ENCODE results near the gene RAB27A. TPM values are rescaled to one million over a fixed set of nuclear protein-coding genes. Genes with fewer than 3 reads are reported as not detected.

RAB27A gene
- total and polyA plus RNA-seq, 10 of the 15 experiments (the other 5 are each of a cell fraction or from before 2014, with no cell fraction given), result 13.3 to 139 (median 35.2) TPM

DNA sequence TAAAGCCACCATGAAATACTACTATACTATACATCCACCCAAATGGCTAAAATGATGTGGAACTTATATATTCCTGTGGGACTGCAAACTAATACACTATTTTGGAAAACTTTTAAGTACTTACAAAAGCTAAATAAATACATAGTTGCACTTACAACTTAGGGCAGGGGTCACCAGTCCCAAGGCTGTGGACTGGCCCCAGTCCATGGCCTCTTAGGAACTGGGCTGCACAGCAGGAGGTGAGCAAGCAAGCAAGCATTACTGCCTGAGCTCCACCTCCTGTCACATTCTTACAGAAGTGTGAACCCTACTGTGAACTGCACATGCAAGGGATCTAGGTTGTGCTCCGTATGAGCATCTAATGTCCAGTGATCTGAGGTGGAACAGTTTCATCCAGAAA is 47.5 kb upstream of the RAB27A start (continued):
- TF ChIP-seq, protein P1, sequence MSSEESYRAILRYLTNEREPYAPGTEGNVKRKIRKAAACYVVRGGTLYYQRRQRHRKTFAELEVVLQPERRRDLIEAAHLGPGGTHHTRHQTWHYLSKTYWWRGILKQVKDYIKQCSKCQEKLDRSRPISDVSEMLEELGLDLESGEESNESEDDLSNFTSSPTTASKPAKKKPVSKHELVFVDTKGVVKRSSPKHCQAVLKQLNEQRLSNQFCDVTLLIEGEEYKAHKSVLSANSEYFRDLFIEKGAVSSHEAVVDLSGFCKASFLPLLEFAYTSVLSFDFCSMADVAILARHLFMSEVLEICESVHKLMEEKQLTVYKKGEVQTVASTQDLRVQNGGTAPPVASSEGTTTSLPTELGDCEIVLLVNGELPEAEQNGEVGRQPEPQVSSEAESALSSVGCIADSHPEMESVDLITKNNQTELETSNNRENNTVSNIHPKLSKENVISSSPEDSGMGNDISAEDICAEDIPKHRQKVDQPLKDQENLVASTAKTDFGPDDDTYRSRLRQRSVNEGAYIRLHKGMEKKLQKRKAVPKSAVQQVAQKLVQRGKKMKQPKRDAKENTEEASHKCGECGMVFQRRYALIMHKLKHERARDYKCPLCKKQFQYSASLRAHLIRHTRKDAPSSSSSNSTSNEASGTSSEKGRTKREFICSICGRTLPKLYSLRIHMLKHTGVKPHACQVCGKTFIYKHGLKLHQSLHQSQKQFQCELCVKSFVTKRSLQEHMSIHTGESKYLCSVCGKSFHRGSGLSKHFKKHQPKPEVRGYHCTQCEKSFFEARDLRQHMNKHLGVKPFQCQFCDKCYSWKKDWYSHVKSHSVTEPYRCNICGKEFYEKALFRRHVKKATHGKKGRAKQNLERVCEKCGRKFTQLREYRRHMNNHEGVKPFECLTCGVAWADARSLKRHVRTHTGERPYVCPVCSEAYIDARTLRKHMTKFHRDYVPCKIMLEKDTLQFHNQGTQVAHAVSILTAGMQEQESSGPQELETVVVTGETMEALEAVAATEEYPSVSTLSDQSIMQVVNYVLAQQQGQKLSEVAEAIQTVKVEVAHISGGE (CRISPR knock-in tag; IDR thresholded peaks at IDR 0.05), result no peak
- no peak for TF ChIP-seq KAT2A (conservative IDR thresholded peaks at IDR 0.05; ENCODE audit: control insufficient read depth, low read depth, low read length)

DNA sequence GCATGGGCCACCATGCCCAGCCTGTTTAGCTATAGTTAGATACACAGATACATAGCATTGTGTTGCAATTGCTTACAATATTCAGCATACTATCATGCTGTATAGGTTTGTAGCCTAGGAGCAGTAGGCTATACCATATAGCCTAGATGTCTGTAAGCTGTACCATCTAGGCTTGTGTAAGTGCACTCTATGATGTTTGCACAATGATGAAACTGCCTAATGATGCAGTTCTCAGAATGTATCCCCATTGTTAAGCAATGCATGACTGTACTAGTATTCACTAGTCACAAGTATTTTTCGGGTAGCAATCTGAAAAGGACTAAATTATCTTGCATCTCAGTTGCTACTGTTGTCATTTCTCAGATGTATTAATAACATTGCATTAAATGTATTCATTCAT is 45.4 kb upstream of the RAB27A start:
- peaks cover 0 to 25% of the 10 kb centered on the region in 2 experiments; a peak in 2 of 4 replicates for H3K36me3 ChIP-seq (ENCODE audit: control insufficient read depth in 2 of 2, insufficient read depth in 2 of 2, low read length in 1 of 2)
- 96% methylated on average over 1 of the region's 1 CpG for WGBS (ENCODE audit: insufficient coverage, insufficient replicate concordance, low lambda C conversion rate, missing lambda C conversion rate)
- TF ChIP-seq MYC (IDR thresholded peaks at IDR 0.05; ENCODE audit: insufficient read depth, insufficient read length, insufficient replicate concordance, low read length, severe bottlenecking) (no peak), NFXL1 (IDR thresholded peaks at IDR 0.05; ENCODE audit: borderline replicate concordance) (no peak), DPF2 (IDR thresholded peaks at IDR 0.05) (no peak), JUND (IDR thresholded peaks at IDR 0.05; ENCODE audit: low read depth, low read length) (no peak), SREBF1 (IDR thresholded peaks at IDR 0.05; ENCODE audit: low read length) (no peak)
- TF ChIP-seq, protein P2, sequence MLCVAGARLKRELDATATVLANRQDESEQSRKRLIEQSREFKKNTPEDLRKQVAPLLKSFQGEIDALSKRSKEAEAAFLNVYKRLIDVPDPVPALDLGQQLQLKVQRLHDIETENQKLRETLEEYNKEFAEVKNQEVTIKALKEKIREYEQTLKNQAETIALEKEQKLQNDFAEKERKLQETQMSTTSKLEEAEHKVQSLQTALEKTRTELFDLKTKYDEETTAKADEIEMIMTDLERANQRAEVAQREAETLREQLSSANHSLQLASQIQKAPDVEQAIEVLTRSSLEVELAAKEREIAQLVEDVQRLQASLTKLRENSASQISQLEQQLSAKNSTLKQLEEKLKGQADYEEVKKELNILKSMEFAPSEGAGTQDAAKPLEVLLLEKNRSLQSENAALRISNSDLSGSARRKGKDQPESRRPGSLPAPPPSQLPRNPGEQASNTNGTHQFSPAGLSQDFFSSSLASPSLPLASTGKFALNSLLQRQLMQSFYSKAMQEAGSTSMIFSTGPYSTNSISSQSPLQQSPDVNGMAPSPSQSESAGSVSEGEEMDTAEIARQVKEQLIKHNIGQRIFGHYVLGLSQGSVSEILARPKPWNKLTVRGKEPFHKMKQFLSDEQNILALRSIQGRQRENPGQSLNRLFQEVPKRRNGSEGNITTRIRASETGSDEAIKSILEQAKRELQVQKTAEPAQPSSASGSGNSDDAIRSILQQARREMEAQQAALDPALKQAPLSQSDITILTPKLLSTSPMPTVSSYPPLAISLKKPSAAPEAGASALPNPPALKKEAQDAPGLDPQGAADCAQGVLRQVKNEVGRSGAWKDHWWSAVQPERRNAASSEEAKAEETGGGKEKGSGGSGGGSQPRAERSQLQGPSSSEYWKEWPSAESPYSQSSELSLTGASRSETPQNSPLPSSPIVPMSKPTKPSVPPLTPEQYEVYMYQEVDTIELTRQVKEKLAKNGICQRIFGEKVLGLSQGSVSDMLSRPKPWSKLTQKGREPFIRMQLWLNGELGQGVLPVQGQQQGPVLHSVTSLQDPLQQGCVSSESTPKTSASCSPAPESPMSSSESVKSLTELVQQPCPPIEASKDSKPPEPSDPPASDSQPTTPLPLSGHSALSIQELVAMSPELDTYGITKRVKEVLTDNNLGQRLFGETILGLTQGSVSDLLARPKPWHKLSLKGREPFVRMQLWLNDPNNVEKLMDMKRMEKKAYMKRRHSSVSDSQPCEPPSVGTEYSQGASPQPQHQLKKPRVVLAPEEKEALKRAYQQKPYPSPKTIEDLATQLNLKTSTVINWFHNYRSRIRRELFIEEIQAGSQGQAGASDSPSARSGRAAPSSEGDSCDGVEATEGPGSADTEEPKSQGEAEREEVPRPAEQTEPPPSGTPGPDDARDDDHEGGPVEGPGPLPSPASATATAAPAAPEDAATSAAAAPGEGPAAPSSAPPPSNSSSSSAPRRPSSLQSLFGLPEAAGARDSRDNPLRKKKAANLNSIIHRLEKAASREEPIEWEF (IDR thresholded peaks at IDR 0.05; ENCODE audit: insufficient replicate concordance, low read depth, low read length), result no peak
- TF ChIP-seq, protein P3, sequence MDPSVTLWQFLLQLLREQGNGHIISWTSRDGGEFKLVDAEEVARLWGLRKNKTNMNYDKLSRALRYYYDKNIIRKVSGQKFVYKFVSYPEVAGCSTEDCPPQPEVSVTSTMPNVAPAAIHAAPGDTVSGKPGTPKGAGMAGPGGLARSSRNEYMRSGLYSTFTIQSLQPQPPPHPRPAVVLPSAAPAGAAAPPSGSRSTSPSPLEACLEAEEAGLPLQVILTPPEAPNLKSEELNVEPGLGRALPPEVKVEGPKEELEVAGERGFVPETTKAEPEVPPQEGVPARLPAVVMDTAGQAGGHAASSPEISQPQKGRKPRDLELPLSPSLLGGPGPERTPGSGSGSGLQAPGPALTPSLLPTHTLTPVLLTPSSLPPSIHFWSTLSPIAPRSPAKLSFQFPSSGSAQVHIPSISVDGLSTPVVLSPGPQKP (IDR thresholded peaks at IDR 0.05; ENCODE audit: low read depth, low read length), result no peak
- TF ChIP-seq, protein P4, sequence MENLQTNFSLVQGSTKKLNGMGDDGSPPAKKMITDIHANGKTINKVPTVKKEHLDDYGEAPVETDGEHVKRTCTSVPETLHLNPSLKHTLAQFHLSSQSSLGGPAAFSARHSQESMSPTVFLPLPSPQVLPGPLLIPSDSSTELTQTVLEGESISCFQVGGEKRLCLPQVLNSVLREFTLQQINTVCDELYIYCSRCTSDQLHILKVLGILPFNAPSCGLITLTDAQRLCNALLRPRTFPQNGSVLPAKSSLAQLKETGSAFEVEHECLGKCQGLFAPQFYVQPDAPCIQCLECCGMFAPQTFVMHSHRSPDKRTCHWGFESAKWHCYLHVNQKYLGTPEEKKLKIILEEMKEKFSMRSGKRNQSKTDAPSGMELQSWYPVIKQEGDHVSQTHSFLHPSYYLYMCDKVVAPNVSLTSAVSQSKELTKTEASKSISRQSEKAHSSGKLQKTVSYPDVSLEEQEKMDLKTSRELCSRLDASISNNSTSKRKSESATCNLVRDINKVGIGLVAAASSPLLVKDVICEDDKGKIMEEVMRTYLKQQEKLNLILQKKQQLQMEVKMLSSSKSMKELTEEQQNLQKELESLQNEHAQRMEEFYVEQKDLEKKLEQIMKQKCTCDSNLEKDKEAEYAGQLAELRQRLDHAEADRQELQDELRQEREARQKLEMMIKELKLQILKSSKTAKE (IDR thresholded peaks at IDR 0.05; ENCODE audit: low read depth, poor library complexity, severe bottlenecking), result no peak

More for the DNA sequence above, 45.4 kb upstream of the RAB27A start:
- no TSS peak for BruUV-seq (replicated peaks)
- SMC1A ChIA-PET (ENCODE audit: uncharacterized antibody, unreplicated experiment), result no interaction called here
- ATAC-seq (no peak), DNase-seq (ENCODE audit: low read depth, low spot score) (no peak), FAIRE-seq (no peak)
- POLR2A ChIA-PET, result no interaction called here
- CTCF ChIA-PET, result interaction anchor here (0.6 kb wide), 1 partner anchor 104 kb away, joined by 3 read pairs; no protein-coding TSS in a partner anchor
- Histone ChIP-seq H3K9ac (ENCODE audit: control insufficient read depth, insufficient read depth, low read length) (no peak overlapping the region), H3K27ac (ENCODE audit: control insufficient read depth, insufficient read depth) (no peak overlapping the region), H3K27me3 (replicated peaks in 1 of 2; ENCODE audit: control insufficient read depth in 2 of 2, insufficient read depth in 2 of 2, low read length in 1 of 2) (no peaks in the 10 kb centered on the region), H2AFZ (ENCODE audit: control insufficient read depth, low read depth, low read length) (no peak overlapping the region), H3K79me2 (ENCODE audit: control insufficient read depth, insufficient read depth, low read length) (no peaks in the 10 kb centered on the region), H3K4me2 (ENCODE audit: control insufficient read depth, insufficient read depth) (no peak overlapping the region), H3K4me3 (no peak overlapping the region), H4K20me1 (ENCODE audit: control insufficient read depth, insufficient read depth) (no peaks in the 10 kb centered on the region), H3K4me1 (ENCODE audit: control insufficient read depth, insufficient read depth, low read length) (no peaks in the 10 kb centered on the region), H3K9me3 (replicated peaks; ENCODE audit: control insufficient read depth, insufficient read depth, low read length) (no peaks in the 10 kb centered on the region)
- in situ Hi-C loops (cut with MboI) (no loop called here), intact Hi-C loops (cut with micrococcal nuclease; ENCODE audit: unreplicated experiment) (no loop called here)
- RAD21 ChIA-PET (ENCODE audit: unreplicated experiment), result no interaction called here
